ENCODE data around the gene ELP6. TPM values are rescaled to one million over a fixed set of nuclear protein-coding genes. Genes with fewer than 3 reads are reported as not detected.

ELP6 gene
- total and polyA plus RNA-seq, 2 experiments from 2014 or later: 33.7 to 41.6 TPM

- TF ChIP-seq, protein P1, sequence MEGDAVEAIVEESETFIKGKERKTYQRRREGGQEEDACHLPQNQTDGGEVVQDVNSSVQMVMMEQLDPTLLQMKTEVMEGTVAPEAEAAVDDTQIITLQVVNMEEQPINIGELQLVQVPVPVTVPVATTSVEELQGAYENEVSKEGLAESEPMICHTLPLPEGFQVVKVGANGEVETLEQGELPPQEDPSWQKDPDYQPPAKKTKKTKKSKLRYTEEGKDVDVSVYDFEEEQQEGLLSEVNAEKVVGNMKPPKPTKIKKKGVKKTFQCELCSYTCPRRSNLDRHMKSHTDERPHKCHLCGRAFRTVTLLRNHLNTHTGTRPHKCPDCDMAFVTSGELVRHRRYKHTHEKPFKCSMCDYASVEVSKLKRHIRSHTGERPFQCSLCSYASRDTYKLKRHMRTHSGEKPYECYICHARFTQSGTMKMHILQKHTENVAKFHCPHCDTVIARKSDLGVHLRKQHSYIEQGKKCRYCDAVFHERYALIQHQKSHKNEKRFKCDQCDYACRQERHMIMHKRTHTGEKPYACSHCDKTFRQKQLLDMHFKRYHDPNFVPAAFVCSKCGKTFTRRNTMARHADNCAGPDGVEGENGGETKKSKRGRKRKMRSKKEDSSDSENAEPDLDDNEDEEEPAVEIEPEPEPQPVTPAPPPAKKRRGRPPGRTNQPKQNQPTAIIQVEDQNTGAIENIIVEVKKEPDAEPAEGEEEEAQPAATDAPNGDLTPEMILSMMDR (conservative IDR thresholded peaks at IDR 0.05; ENCODE audit: low read depth in 2 of 2): no peak
- TF ChIP-seq ZNF331 (CRISPR knock-in tag; IDR thresholded peaks at IDR 0.05; ENCODE audit: low read depth): no peak
- TF ChIP-seq ZNF114 (CRISPR knock-in tag; IDR thresholded peaks at IDR 0.05): no peak
- no peak for TF ChIP-seq EZH2 (IDR thresholded peaks at IDR 0.05; ENCODE audit: low read depth, unreplicated experiment)
- TF ChIP-seq STAT1 (IDR thresholded peaks at IDR 0.05; ENCODE audit: unreplicated experiment): no peak
Observed at GRCh38 chr3:47476330-47476626, 37.2 kb downstream of the ELP6 start (continued).

- peak within 1 kb of the TSS; percentile 1 for H3K27ac Mint-ChIP-seq
- Histone ChIP-seq H3K4me2 (peak within 1 kb of the TSS; percentile 99), H4K20me1 (replicated peaks; ENCODE audit: insufficient read depth) (peaks cover 33% of the 10 kb centered on the region), H2AFZ (peak within 1 kb of the TSS; percentile 97), H3K79me2 (replicated peaks; ENCODE audit: insufficient read depth) (peaks cover 47% of the 10 kb centered on the region), H3K36me3 (ENCODE audit: insufficient read depth) (no peaks in the 10 kb centered on the region), H3K27ac (ENCODE audit: low read depth) (peak within 1 kb of the TSS; percentile 87), H3K4me3 (peak within 1 kb of the TSS; percentile 100), H3K9me2 (ENCODE audit: insufficient read depth) (no peaks in the 10 kb centered on the region), H3K4me1 (ENCODE audit: insufficient read depth) (peaks cover 36% of the 10 kb centered on the region), H3F3A (replicated peaks; ENCODE audit: low read depth) (peaks cover 20% of the 10 kb centered on the region), H3K27me3 (ENCODE audit: insufficient read depth) (no peaks in the 10 kb centered on the region)
- DNase-seq (ENCODE audit: low spot score) (peak; percentile 95), ATAC-seq (peak; percentile 83)
- no peaks in the 10 kb centered on the region; the same call in 2 of the 3 replicates for H3K9me3 Mint-ChIP-seq
- peaks cover 6% of the 10 kb centered on the region; the same call in 1 of the 3 replicates for H3K36me3 Mint-ChIP-seq (ENCODE audit: low read depth)
- H3K4me1 Mint-ChIP-seq: peaks cover 34% of the 10 kb centered on the region
- peak within 1 kb of the TSS; percentile 89 for H3K4me3 Mint-ChIP-seq
- peaks cover 16% of the 10 kb centered on the region for H3K27me3 Mint-ChIP-seq (ENCODE audit: insufficient read depth, low read depth, poor library complexity)
- TF ChIP-seq JUNB (IDR thresholded peaks at IDR 0.05; ENCODE audit: unreplicated experiment): no peak
- TF ChIP-seq, protein P1 (conservative IDR thresholded peaks at IDR 0.05; ENCODE audit: low read depth in 2 of 2): peak; percentile 76 to 90
- no peak for TF ChIP-seq ZNF114 (CRISPR knock-in tag; IDR thresholded peaks at IDR 0.05)
- no peak for TF ChIP-seq NANOG (IDR thresholded peaks at IDR 0.05; ENCODE audit: borderline replicate concordance)
- peak; percentile 59 for TF ChIP-seq POLR2AphosphoS5 (IDR thresholded peaks at IDR 0.05; ENCODE audit: low read depth)
- TF ChIP-seq STAT1 (IDR thresholded peaks at IDR 0.05; ENCODE audit: unreplicated experiment): no peak
- TF ChIP-seq REST (IDR thresholded peaks at IDR 0.05; ENCODE audit: unreplicated experiment): peak; percentile 71
- no peak for TF ChIP-seq EZH2 (IDR thresholded peaks at IDR 0.05; ENCODE audit: low read depth, unreplicated experiment)
Observed at GRCh38 chr3:47475570-47476329, 37.8 kb downstream of the ELP6 start, which contains the start of gene SCAP. Gene SCAP (minus strand): TSS chr3:47475941. CDS start chr3:47442993, 32,948 bp downstream.

All from GM23338 (cell line).